Left lung (tissue), 10 donors: ENCODE data around the gene CCL20. TPM values are rescaled to one million over a fixed set of nuclear protein-coding genes. Genes with fewer than 3 reads are reported as not detected.

Source experiments
- ATAC-seq: fragments of 200-7000 bp; cut with Tn5 transposase; one replicate; pipeline ENCODE4 v1.9.1; 2020; ENCODE audit warnings: moderate library complexity
- DNase-seq, 4 donors: peaks; one replicate each; pipeline ENCODE4 v3.0.0-alpha.2; 2013 to 2020
- H3K27ac ChIP-seq, 2 donors: fragments of 200-600 bp; sonication (generic) in 1 of 2; one replicate each; pipeline versions ENCODE4 v1.5.0 to v1.8.0; 2020 to 2021
- H3K27me3 ChIP-seq, 2 donors: fragments of 200-600 bp; sonication (generic) in 1 of 2; one replicate each; pipeline versions ENCODE4 v1.5.0 to v1.8.0; 2020 to 2021
- H3K36me3 ChIP-seq, 2 donors: fragments of 200-600 bp; sonication (generic) in 1 of 2; one replicate each; pipeline versions ENCODE4 v1.5.0 to v1.8.0; 2020 to 2021
- H3K4me1 ChIP-seq, 2 donors: fragments of 200-600 bp; one replicate each; pipeline ENCODE4 v1.8.0; 2021
- H3K4me3 ChIP-seq, 2 donors: fragments of 200-600 bp; sonication (generic) in 1 of 2; one replicate each; pipeline versions ENCODE4 v1.5.0 to v1.8.0; 2020 to 2021; ENCODE audit warnings: mild to moderate bottlenecking in 1 of 2
- H3K9me3 ChIP-seq, 2 donors: fragments of 200-600 bp; sonication (generic) in 1 of 2; one replicate each; pipeline versions ENCODE4 v1.5.0 to v1.8.0; 2020 to 2021
- CTCF ChIP-seq, 2 donors: fragments of 200-600 bp; sonication (generic) in 1 of 2; IDR thresholded peaks; one replicate each; pipeline versions ENCODE4 v1.5.0 to v1.8.0; 2021; ENCODE audit warnings: antibody characterized with exemption in 2 of 2
- intact Hi-C, 2 donors: fragments of 100-400 bp; cut with DNase I; formaldehyde crosslinking; loops; one replicate each; pipeline versions ENCODE4 v1.11.2 to v1.14.2; 2022
- polyA plus RNA-seq, 6 donors: library from polyadenylated mRNA; unstranded; fragments of 120-200 nt; gene quantifications; one replicate each; pipeline ENCODE4 v1.2.1, GENCODE V29; 2013; ENCODE audit not compliant: insufficient read length in 6 of 6
- total RNA-seq, 2 donors: library from RNA; stranded (reverse); fragmentation: NEBNext Ultra II Directional; extraction: Animal tissue kit (Norgen Biotek cat#: 25700); gene quantifications; one replicate each; pipeline ENCODE4 v1.2.1, GENCODE V29; 2021
- donor health status: DM: no; HTN: yes; CAD: no.
- donor health status: DM: no; HTN: no; CAD: no.

The CCL20 gene
- total and polyA plus RNA-seq, 8 donors, result 0.56 to 15.7 (median 0.92) TPM; not detected in 1

- Histone ChIP-seq H3K27ac (no peak overlapping the region), H3K36me3 (no peaks in the 10 kb centered on the region), H3K9me3 (no peaks in the 10 kb centered on the region), H3K4me1 (peaks cover 0 to 6% of the 10 kb centered on the region in 2 donors), H3K4me3 (no peak overlapping the region), H3K27me3 (no peaks in the 10 kb centered on the region)
- no peak for DNase-seq
- intact Hi-C loops, result no loop called here
- TF ChIP-seq CTCF (IDR thresholded peaks at IDR 0.05), result no peak
- no peak for ATAC-seq
Observed at GRCh38 chr2:227824711-227825110, 11.1 kb downstream of the CCL20 start.

- Histone ChIP-seq H3K4me1 (no peaks in the 10 kb centered on the region), H3K27me3 (no peaks in the 10 kb centered on the region), H3K36me3 (no peaks in the 10 kb centered on the region), H3K4me3 (no peak overlapping the region), H3K27ac (no peak overlapping the region), H3K9me3 (no peaks in the 10 kb centered on the region)
- no peak for DNase-seq
- no peak for TF ChIP-seq CTCF (IDR thresholded peaks at IDR 0.05)
- no peak for ATAC-seq
- intact Hi-C loops, result no loop called here
Observed at GRCh38 chr2:227826019-227826521, 12.4 kb downstream of the CCL20 start.

- no peak for TF ChIP-seq CTCF (IDR thresholded peaks at IDR 0.05)
- DNase-seq, result no peak
- H3K27me3 ChIP-seq, result no peaks in the 10 kb centered on the region
- intact Hi-C loops, result no loop called here
- H3K4me3 ChIP-seq, result no peak overlapping the region
- H3K27ac ChIP-seq, result no peak overlapping the region
- H3K4me1 ChIP-seq, result no peaks in the 10 kb centered on the region
- no peak for ATAC-seq
- H3K36me3 ChIP-seq, result no peaks in the 10 kb centered on the region
- H3K9me3 ChIP-seq, result no peaks in the 10 kb centered on the region
Observed at GRCh38 chr2:227826563-227826962, 12.9 kb downstream of the CCL20 start.

GRCh38 chr2:227827143-227827542 is 13.5 kb downstream of the CCL20 start:
- H3K27ac ChIP-seq, result no peak overlapping the region
- H3K36me3 ChIP-seq, result no peaks in the 10 kb centered on the region
- H3K4me3 ChIP-seq, result no peak overlapping the region
- no peaks in the 10 kb centered on the region for H3K9me3 ChIP-seq
- TF ChIP-seq CTCF (IDR thresholded peaks at IDR 0.05), result no peak
- H3K4me1 ChIP-seq, result no peaks in the 10 kb centered on the region
- intact Hi-C loops, result no loop called here
- no peaks in the 10 kb centered on the region for H3K27me3 ChIP-seq
- ATAC-seq (no peak), DNase-seq (no peak)

GRCh38 chr2:227828477-227828912 is 14.9 kb downstream of the CCL20 start:
- Histone ChIP-seq H3K36me3 (no peaks in the 10 kb centered on the region), H3K27me3 (no peaks in the 10 kb centered on the region), H3K9me3 (no peaks in the 10 kb centered on the region), H3K4me1 (no peaks in the 10 kb centered on the region), H3K4me3 (no peak overlapping the region), H3K27ac (no peak overlapping the region)
- no peak for DNase-seq
- no peak for ATAC-seq
- intact Hi-C loops, result no loop called here
- no peak for TF ChIP-seq CTCF (IDR thresholded peaks at IDR 0.05)
